ENCODE results near the gene MOK. TPM values are rescaled to one million over a fixed set of nuclear protein-coding genes. Genes with fewer than 3 reads are reported as not detected.
"Not testable (repeated sequence)": the region's sequence is repeated elsewhere in the genome, so short reads cannot be mapped to it uniquely, and the experiment has no call there.

MOK gene
- polyA plus RNA-seq, 12 donors = 6.7 to 21.7 (median 8.1) TPM; not detected in 1

DNA sequence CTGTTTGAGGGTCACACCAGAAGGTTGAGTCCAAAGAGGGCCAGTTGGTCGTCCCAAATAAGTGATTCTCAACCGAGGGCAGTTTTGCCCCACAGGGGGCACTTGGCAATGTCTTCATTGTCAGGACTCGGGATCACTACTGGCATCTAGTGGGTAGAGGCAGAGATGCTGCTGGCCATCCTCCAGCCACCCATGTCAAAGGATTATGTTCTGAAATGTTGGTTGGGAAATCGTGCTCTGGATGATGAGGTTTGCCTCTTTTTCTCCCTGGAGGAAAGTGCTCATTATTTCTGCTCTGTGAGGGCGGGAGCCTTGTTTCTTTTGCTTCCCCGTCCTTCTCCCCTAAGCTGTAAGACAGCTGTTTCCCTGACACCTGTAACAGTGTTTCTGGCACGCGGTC is 18.1 kb upstream of the MOK start:
- no peak for DNase-seq

DNA sequence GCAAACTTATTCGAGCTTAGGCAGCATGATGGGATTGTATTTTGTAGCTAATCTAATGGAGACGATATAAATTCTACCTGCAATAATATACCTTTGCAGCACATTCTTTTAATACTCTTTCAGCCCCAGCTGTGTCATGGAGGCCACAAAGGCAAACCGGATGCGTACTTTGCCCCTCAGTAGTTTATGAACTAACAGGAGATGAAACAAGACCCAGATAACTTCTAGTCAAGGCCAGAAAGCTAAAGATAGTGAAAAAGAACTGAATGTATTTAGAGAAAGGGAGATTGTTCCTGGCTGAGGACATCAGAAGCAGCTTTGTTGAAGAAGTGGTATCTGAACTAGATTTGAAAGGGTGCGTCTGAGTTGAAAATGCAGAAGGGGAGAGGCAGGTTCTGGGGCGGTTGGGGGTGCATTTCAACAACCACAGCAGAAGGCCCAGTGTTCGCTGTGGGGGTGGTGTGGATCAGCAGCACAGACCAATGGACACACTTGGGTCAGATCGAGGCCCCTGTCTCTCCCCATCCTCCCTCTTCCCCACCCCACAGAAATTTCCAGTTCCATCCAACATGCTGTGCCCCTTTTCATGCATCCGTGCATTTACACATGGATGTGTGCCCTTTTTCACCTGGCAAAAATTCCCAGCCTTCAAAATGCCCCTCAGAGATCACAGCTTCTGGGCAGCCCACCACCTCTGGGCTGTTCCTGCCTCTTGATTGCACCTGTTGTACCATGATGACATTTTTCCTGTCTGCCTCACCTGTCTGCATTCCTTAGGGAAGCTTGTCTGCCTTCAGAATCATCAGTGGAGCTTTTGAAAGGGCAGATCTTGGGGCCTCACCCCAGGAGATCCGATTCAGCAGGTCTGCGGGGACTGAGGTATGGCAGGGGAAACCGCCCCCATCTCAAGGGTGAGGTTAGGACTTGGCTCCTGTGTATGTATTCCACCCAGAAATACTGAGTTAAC is 16.8 kb upstream of the MOK start:
- no peak for DNase-seq

DNA sequence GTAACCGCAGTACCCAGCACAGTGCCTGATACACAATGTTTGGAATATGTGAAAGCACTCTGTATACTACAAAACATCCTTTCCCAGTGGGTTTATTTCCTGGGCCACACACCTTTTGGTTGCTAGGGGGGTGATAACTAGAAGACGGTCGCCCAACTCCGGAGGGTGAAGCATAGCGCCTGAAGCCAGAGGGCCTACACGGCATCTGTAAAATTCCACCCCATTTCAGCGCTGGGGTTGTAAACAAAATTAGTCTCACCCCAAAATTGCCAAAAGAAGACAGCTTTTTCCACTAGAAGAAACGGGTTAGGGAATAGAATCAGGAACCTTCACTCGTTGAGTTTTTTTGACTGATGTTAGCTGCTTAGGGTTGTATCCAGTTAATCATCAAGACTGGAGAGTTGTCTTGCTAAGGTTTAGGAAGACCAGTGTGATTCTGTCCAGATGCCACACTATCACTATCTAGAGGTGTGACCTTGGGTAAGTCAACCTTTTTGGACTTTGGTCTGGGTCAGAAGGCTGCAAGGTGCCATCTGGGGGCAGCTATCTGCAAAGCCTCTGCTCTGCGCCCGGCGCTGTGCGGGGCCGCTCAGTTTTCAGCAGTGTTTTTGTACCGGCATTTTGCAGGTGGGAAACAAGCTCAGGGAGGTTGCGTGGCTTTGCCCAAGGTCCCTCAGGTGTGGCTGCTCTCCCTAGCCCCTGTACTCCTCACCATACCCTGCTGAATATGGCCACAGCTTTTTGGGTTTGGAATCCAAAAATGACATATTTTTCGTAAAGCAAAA is 15.9 kb upstream of the MOK start:
- DNase-seq = no peak

DNA sequence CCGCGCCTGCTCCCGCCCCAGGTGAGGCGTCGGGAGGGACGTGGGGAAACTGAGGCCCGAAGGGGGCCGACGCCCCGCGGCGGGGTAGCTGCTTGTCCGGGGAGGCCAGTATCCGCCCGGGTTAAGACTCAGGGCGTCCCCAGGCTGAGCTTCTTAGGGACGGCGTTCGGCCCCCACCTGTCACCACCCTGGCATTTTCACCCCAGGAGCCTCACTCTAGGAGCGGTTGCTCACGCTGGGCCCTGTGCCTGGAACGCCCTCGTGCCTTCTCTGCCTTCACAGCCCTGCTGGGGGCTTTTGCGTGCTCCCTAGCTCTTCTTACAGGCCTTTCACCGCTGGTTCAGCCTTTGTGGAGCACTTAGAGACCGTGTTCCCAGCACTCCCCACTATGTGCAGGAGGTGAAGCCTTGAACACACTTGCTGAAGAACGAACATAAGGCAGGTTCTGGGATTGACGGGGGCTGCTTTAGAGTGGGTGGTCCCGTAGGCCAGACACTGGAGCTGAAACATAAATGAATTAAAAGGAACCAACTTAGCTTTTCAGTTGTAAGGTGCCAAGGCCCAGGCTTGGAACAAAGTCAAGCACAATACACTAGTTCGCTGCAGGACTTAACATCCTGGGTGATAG is 15.2 kb upstream of the MOK start:
- DNase-seq = peak; percentile 52

DNA sequence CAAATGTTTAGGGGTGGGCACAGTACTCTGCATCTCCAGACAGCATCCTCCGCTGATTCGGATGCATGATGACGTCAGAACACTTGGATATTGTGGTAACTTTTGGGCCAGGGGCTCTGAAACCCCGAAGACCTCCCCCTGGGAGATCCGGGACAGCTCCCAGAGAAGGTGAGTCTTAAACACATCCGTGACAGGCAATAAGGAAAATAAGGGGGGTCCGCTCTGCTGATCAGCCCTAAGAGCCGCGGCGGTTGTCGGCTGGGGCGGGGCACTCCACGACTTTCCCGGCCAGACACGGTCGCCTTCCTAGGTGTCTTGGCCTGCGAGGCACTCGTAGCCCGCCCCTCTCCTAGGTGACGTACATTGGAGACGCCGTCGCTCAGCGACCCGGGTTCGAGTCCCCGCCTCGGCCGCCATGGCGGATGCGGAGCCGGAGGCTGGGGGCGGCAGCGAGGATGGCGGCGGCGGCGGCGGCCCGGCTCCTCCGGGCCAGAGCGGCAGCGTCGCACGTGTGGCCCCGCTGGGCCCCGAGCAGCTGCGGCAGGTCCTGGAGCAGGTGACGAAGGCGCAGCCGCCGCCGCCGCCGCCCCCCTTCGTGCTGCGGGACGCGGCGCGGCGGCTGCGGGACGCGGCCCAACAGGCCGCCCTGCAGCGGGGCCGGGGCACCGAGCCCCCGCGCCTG is 14.5 kb upstream of the MOK start, which contains the start of gene ZNF839:
Gene ZNF839, plus strand, starts transcription at position 396 of the 682 bp plus-strand sequence. Its CDS starts 20 bp downstream, at position 416.
- DNase-seq = peak; percentile 93

DNA sequence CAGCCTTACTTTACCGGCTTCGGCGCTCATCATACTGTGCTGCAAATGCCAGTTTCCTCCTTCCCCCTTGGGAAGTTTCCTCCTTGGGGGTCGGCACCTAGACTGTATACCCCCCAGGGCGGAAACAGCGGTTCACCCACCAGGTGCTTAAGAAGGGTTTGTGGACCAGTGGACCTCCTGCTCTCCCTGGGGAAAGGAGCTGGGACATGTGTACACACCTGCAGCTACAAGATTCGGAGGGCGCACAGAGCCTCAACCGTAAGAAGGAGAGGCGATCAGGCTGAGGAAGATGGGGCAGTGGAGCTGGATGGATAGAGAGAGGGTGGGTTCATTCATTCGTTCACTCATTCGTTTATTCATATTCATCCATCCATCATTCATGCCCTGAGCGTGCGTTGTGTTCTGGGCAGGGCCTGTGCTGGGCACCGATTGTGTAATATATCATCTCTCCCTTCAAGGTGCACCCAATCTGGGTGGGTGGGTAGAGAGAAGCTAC is 13.9 kb upstream of the MOK start:
- DNase-seq = no peak

DNA sequence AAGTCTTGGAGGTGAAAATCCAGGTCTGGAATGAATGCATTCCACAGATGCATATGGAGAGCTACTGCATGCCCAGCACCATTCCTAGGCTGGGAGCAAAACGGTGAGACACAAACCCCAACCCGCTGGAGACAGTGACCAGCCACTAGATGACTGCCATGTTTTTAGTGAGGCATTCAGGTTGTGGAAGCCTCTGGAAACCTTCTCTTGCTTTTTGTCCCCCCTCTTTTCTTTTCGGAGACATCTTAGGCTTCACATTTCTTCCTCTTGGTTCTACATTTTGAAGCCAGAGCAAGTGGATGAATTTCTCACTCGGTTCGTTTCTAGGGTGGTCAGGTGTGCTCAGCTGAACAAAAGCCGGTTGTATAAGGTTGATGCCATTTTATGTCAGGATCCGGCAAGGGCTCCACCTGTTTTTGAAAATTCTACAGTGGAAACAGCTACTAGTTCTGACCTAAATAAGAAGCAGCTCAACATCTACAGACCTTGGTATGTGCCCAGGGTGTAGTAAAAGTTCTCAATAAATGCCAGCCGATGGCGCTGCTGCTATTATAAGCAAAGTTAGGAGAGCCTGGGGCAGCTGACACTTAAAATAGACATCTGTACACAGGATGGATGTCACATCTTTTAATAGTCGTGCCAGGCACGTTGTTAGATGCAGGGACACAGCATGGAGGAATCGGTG is 12.7 kb upstream of the MOK start:
- peak; percentile 22 for DNase-seq

DNA sequence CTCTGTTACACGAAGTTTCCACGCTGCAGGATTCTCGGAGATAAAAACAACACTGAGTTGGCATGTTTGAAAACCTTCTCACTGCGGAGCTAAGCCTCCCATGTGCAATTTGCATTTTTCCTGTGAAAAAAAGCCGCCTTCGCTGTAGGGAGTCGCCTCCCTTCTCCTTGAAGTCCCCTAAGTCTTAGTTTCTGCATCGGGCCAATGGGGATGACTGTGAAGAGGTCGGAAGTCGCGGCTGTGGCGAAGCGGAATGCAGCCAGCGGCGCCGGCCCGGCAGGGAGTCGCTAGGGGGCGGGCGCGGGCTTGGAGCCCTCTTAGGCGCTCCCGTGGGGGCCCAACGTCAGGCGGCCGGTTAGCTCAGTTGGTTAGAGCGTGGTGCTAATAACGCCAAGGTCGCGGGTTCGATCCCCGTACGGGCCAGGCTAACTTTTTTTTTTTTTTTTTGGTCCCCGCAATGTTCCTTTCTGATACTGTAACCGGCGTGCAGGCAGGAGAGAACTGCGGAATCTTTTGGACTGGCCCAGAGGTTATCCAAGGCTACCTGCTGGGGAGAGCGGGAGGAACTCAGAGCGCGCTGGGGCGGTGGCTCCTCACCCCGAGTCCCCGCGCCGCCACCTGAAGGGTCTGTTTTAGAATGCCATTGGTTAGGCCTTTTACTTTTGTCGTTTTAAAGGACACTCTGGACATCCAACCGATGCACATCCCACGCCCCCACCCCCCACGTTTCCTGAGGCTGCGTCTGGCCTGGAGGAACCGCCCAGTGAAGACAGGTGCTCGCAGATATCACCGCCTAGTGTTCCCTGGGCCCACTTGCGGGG is 12.0 kb upstream of the MOK start:
- DNase-seq = peak; percentile 93

DNA sequence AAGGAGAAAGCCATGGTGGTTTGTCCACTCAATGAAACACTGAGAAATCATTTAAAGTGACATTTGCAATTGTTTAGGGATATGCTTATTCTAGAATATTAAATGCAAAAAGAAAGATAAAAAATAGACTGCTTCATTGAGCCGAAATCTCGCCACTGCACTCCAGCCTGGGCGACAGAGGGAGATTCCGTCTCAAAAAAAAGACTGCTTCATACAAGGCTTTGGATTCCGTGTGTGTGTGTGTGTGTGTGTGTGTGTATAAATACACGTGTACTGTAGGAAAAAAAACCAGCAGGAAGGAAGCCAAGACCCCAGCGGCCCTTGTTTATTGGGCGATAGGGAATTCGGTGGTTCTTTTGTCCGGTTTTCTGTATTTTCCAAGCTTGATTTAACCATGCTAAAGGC is 11.4 kb upstream of the MOK start:
- no peak for DNase-seq

DNA sequence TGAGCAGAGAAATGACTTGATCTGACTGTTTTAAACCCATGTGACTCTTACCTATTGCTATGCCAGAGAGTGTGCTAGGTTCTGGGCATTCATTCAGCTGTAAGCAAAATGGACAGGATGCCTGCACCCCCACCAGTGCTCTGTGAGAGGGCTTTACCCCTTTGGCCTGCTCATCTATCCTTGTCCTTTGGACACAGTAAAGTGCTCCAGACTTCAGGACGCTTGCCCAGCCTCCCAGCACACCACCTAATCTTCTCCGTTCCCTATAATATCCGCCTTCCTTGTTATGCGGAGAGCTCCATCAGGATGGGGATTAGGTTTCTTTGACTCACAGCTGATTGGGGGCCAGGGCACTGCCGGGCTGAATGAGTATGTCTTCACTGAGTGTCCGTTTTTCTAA is 10.2 kb upstream of the MOK start:
- no peak for DNase-seq

DNA sequence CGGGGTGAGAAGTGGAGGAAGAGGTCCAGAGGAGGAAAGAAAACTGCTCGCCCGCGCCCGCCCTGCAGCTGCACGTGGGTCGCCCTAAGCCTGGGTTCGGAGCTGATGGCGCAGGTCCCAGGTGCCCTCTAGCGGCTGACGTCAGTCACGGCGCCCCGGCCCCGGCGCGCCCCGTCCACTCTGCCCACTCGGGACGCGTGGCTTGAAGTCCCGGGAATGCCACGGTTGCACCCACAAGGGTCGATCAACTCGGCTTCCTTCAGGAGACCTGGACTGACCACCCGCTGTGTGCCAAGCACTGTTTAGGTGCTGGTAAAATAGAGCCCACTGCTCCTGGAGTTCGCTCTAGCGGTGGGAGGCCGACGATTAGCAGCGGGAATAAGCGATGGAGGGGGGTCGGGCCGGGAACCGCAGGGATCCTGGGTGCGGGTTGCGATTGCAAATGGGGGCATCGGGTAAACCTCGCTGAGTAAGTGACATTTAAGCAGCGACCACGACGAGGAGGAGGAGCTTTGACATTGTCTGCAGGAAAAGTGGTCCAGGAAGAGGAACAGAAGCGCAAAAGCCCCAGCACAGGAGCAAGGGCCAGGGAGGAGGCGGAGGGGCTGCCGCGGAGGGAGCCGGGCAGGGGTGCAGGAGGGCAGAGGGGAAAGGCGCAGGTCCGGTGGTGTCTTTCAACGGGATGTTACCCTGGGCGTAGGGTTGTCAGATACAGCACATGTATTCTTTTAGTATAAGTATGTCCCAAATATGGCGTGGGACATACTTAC is 9.5 kb upstream of the MOK start:
- peak; percentile 87 for DNase-seq

DNA sequence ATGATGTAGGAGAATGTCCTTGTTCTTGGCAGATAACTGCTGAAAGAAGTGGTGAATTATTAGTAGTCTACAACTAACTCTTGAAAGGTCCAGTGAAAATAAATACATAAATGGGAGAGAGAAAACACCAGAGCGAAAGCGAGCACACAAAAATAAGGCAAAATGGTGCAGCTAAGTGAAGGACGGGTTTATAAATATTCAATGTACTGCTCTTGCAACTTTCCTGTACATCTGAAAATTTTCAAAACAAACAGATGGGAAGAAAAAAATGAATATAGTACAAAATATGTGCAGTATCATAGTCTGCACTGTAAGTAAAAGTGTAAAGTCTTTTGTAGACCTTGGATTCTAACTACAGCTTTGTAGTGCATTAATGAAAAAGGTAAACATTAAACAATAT is 1.3 kb downstream of the MOK start:
- no peak for DNase-seq

DNA sequence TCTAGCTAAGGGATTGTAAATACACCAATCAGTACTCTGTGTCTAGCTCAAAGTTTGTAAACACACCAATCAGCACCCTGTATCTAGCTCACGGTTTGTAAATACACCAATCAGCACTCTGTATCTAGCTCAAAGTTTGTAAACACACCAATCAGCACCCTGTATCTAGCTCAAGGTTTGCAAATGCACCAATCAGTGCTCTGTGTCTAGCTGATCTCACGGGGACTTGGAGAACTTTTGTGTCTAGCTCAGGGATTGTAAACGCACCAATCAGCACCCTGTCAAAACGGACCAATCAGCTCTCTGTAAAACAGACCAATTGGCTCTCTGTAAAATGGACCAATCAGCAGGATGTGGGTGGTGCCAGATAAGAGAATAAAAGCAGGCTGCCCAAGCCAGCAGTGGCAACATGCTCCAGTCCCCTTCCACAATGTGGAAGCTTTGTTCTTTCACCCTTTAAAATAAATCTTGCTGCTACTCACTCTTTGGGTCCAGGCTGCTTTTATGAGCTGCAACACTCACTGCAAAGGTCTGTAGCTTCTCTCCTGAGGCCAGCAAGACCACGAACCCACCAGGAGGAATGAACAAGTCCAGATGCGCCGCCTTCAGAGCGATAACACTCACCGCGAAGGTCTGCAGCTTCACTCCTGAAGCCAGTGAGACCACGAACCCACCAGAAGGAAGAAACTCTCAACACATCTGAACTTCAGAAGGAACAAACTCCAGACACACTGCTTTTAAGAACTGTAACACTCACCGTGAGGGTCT is 6.5 kb downstream of the MOK start:
- not testable (repeated sequence) for DNase-seq

DNA sequence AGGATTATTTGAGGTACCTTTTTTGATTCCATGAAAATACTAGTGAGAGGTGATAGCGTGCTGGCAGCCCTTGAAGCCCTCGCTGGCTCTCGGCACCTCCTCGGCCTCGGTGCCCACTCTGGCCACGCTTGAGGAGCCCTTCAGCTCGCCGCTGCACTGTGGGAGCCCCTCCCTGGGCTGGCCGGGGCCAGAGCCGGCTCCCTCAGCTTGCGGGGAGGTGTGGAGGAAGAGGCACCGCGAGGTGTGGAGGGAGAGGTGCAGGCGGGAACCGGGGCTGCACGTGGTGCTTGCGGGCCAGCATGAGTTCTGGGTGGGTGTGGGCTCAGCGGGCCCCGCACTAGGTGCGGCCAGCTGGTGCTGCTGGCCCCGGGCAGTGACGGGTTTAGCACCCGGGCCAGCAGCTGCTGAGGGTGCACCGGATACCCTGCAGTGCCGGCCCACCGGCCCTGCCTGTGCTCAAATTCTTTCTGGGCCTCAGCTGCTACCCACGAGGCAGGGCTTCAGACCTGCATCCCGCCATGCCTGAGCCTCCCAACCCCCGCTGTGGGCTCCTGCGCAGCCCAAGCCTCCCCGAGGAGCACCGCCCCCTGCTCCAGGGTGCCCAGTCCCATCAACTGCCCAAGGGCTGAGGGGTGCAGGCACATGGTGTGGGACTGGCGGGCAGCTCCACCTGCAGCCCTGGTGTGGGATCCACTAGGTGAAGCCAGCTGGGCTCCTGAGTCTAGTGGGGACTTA is 7.4 kb downstream of the MOK start:
- DNase-seq = no peak

DNA sequence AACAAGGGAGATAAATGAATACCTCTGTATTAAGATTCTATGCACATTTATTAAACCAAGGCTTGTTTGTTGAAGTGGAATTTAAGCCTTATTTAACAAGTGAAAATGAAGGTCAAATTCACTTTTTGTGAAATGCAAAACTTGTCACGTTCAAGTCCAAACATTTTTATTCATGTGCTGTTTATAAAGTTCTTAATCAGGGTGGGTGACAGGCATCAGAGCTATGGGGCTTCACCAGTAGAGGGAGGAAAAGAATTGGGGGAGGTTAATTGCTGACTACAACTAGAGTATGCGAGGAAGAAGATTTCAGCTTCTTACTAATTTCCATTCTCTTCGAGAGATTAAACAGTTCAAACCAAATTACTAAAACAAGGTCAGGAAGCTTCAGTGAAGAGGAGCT is 9.7 kb downstream of the MOK start:
- no peak for DNase-seq

DNA sequence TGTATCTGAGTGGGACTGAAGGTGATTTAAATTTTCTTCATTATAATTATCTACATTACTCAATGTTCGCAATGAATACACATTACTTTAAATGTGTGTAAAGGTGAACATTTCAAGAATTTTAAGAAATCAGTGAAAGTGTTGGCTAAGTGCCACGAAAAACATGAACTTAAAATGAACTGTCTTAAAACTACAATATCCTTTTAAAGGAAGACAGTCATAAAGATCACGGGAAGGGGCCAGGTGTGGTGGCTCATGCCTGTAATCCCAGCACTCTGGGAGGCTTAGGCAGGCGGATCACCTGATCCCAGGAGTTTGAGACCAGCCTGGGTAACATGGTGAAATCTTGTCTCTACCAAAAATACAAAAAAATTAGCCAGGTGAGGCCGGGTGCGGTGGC is 11.2 kb downstream of the MOK start:
- no peak for DNase-seq

DNA sequence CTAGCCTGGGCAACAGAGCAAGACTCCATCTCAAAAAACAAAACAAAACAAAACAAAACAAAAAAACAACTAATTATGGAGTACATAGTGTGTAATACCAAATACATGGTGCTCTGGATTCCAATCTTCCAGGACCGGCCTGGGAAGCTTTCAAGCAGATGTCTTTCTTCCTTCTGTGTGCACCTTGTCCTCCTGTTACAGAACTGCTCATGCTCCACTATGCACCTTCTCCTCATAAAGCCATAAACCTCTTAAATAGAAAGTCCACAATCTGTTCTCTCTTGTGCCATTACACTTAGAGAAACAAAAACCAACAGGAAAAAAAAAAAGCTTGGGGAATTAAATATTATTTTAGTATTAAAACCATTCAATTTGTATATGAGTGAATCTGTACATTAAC is 12.5 kb downstream of the MOK start:
- no peak for DNase-seq

DNA sequence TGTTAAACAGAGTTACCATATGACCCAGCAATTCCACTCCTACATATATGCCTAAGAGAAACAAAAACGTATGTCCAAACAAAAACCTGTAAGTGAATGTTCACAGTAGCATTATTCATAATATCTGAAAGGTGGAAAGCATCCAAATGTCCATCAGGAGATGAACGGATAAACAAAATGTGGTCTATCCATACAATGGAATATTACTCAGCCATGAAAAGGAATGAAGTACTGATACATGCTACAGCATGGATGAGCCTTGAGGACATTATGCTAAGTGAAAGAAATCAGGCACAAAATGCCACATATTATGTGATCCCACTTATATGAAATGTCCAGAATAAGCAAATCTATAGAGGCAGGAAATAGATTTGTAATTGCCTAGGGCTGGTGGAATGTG is 16.8 kb downstream of the MOK start:
- DNase-seq = no peak
